HEK293 (cell line): Measurements from ENCODE around the gene EXD2.

Experiments used
- GLI4 ChIP-seq: fragments of 450-650 bp; formaldehyde crosslinking; IDR thresholded peaks from 2 replicates; pipeline ENCODE4 v1.5.1; 2016; ENCODE audit warnings: missing biosample characterization, missing genetic modification characterization
- KLF10 ChIP-seq: fragments of 450-650 bp; IDR thresholded peaks from 2 replicates; pipeline ENCODE4 v1.5.1; 2018; ENCODE audit warnings: missing biosample characterization, mild to moderate bottlenecking, missing genetic modification characterization
- ZNF175 ChIP-seq: fragments of 450-650 bp; formaldehyde crosslinking; IDR thresholded peaks from 2 replicates; pipeline ENCODE4 v1.5.1; 2016; ENCODE audit warnings: missing biosample characterization, missing genetic modification characterization
- ZNF2 ChIP-seq: fragments of 450-650 bp; formaldehyde crosslinking; IDR thresholded peaks from 2 replicates; pipeline ENCODE4 v1.5.1; 2016; ENCODE audit warnings: missing biosample characterization, missing genetic modification characterization
- ZNF274 ChIP-seq, 2 experiments: fragments of 200-500 bp in 1 of 2; fragments of 450-650 bp in 1 of 2; sonication (Bioruptor generic) in 1 of 2; formaldehyde crosslinking in 1 of 2; IDR thresholded peaks; 2 replicates each; pipeline versions ENCODE4 v1.5.1 to v1.6.1; 2014 to 2016; ENCODE audit warnings: borderline replicate concordance in 1 of 2, inconsistent platforms in 1 of 2, low read length in 1 of 2, missing biosample characterization in 1 of 2, missing genetic modification characterization in 1 of 2
- ZNF354C ChIP-seq: fragments of 450-650 bp; formaldehyde crosslinking; IDR thresholded peaks from 2 replicates; pipeline ENCODE4 v1.5.1; 2016; ENCODE audit warnings: missing biosample characterization, missing genetic modification characterization, low read depth, borderline replicate concordance
- ZNF426 ChIP-seq: fragments of 450-650 bp; formaldehyde crosslinking; IDR thresholded peaks from 2 replicates; pipeline ENCODE4 v1.5.1; 2017; ENCODE audit warnings: missing biosample characterization, missing genetic modification characterization, mild to moderate bottlenecking, inconsistent platforms, moderate library complexity
- ZNF76 ChIP-seq: fragments of 450-650 bp; formaldehyde crosslinking; IDR thresholded peaks from 2 replicates; pipeline ENCODE4; 2016; ENCODE audit warnings: low read depth, missing biosample characterization, missing genetic modification characterization, borderline replicate concordance
- TF ChIP-seq, protein P1 (sequence below): fragments of 450-650 bp; formaldehyde crosslinking; IDR thresholded peaks from 2 replicates; pipeline ENCODE4 v1.5.1; 2016; ENCODE audit warnings: missing biosample characterization, missing genetic modification characterization

DNA sequence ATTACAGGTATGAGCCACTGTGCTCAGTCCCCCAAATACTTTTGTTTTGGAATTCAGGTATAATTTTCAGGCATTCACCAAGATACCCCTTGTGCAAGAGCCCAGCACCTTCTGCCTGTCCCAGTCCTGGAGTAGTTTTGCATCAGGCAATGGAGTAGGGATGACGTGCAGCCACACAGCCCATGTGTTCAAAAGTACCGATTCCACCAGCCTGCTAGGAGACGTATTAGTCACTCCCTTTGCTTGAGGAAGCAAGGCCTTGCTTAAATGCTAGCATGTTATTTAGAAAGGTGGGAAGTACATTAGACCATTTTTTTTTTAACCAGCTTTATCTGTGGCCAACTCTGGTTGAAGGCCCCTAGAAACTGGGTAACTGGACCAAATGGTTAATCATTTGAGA is 53.6 kb downstream of the EXD2 start:
- TF ChIP-seq, protein P1, sequence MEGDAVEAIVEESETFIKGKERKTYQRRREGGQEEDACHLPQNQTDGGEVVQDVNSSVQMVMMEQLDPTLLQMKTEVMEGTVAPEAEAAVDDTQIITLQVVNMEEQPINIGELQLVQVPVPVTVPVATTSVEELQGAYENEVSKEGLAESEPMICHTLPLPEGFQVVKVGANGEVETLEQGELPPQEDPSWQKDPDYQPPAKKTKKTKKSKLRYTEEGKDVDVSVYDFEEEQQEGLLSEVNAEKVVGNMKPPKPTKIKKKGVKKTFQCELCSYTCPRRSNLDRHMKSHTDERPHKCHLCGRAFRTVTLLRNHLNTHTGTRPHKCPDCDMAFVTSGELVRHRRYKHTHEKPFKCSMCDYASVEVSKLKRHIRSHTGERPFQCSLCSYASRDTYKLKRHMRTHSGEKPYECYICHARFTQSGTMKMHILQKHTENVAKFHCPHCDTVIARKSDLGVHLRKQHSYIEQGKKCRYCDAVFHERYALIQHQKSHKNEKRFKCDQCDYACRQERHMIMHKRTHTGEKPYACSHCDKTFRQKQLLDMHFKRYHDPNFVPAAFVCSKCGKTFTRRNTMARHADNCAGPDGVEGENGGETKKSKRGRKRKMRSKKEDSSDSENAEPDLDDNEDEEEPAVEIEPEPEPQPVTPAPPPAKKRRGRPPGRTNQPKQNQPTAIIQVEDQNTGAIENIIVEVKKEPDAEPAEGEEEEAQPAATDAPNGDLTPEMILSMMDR (tag by site-specific recombination) = no peak
- TF ChIP-seq ZNF76 (tag by site-specific recombination) = no peak
- no peak for TF ChIP-seq KLF10 (tag by site-specific recombination)
- TF ChIP-seq ZNF426 = no peak
- no peak for TF ChIP-seq ZNF354C (tag by site-specific recombination)
- TF ChIP-seq GLI4 (tag by site-specific recombination) = no peak
- no peak for TF ChIP-seq ZNF2 (tag by site-specific recombination)
- TF ChIP-seq ZNF175 = no peak
- no peak for TF ChIP-seq ZNF274 (IDR thresholded peaks at IDR 0.05; ENCODE audit: low read length)
- TF ChIP-seq ZNF274 (tag by site-specific recombination; IDR thresholded peaks at IDR 0.05; ENCODE audit: borderline replicate concordance) = no peak
